Naive B cell (primary cell): Measurements from ENCODE around the gene GDF2. TPM values are rescaled to one million over a fixed set of nuclear protein-coding genes. Genes with fewer than 3 reads are reported as not detected.

ENCODE experiments used
- ATAC-seq, 2 donors: fragments of 150-1000 bp; cut with Tn5 transposase; 2 replicates each; pipeline ENCODE4 v1.10.0; 2021; ENCODE audit warnings: low read depth in 2 of 2, mild to moderate bottlenecking in 2 of 2, moderate library complexity in 2 of 2
- DNase-seq: peaks from one replicate; pipeline ENCODE4 v3.0.0; 2022
- H3K27ac Mint-ChIP-seq, 6 donors: one replicate each; pipeline ENCODE4 v1.8.0; 2020 to 2022; ENCODE audit warnings: mild to moderate bottlenecking in 6 of 6, mixed read lengths in 6 of 6, moderate library complexity in 5 of 6, inconsistent platforms in 2 of 6
- H3K27me3 Mint-ChIP-seq, 3 donors: one replicate each; pipeline ENCODE4 v1.8.0; 2021 to 2022; ENCODE audit warnings: mixed read lengths in 3 of 3, mild to moderate bottlenecking in 1 of 3
- H3K36me3 Mint-ChIP-seq, 2 donors: one replicate each; pipeline ENCODE4 v1.8.0; 2020 to 2022; ENCODE audit warnings: mixed read lengths in 2 of 2, inconsistent platforms in 1 of 2, mild to moderate bottlenecking in 1 of 2
- H3K4me1 Mint-ChIP-seq, 3 donors: one replicate each; pipeline ENCODE4 v1.8.0; 2020 to 2022; ENCODE audit warnings: mixed read lengths in 3 of 3, inconsistent platforms in 1 of 3, mild to moderate bottlenecking in 1 of 3, moderate library complexity in 1 of 3
- H3K4me3 Mint-ChIP-seq, 8 donors: one replicate each; pipeline ENCODE4 v1.8.0; 2020 to 2022; ENCODE audit warnings: mild to moderate bottlenecking in 8 of 8, mixed read lengths in 8 of 8, moderate library complexity in 8 of 8, inconsistent platforms in 2 of 8
- H3K9me3 Mint-ChIP-seq, 7 donors: one replicate each; pipeline ENCODE4 v1.8.0; 2020 to 2022; ENCODE audit warnings: mixed read lengths in 7 of 7, mild to moderate bottlenecking in 5 of 7, inconsistent platforms in 2 of 7, moderate library complexity in 1 of 7
- polyA plus RNA-seq, 6 donors: library from polyadenylated mRNA; unstranded; fragments of 300-500 nt; fragmentation: Illumina TruSeq; gene quantifications; one replicate each; pipeline ENCODE4 v1.2.3, GENCODE V29; 2021; ENCODE audit warnings: low read depth in 6 of 6

Gene GDF2
- polyA plus RNA-seq, 6 donors from 2014 or later = not detected

GRCh38 chr10:47286116-47286505 is 36.1 kb upstream of the GDF2 start:
- H3K36me3 Mint-ChIP-seq = no peaks in the 10 kb centered on the region
- H3K27me3 Mint-ChIP-seq = no peaks in the 10 kb centered on the region
- peak overlapping the region in 3 of 6 donors; percentile 46 to 80 (median 70) for H3K27ac Mint-ChIP-seq
- ATAC-seq (no peak), DNase-seq (no peak)
- no peak overlapping the region for H3K4me3 Mint-ChIP-seq
- peaks cover 22 to 31% (median 29%) of the 10 kb centered on the region in 3 donors for H3K4me1 Mint-ChIP-seq
- no peaks in the 10 kb centered on the region for H3K9me3 Mint-ChIP-seq

DNA sequence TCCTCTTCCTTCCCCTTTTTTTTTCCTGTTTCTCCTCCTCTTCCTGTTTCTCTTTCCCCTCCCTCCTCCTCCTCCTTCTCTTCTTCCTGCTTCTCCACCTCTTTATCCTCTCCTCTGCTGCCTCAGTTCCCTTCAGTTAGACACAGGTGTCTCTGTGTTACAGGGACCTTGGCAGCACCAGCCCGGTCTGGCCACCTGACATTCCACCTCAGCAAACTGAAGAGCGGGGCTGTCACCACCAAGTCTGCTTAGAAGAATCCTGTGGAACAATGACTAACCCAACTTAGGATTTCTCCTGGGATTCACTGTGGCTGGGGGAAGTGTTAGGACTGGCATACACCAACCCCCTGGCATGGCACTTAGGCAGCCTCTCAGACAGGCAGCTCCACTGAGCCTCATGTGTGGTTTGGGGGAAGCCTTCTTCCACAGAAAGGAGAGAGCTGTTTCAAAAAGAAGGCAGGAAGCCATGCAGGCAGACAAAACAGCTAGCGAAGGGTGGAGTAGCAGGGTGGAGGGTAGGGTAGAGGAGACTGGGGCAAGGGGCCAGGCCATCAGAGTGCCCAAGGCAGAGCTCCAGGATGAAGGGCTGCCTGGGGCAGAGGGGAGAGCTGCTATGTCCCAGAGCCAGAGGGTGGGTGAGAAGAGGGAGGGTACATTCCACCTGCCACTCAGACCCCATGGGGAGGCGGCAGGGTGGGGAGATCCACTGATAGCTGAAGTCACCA is 35.5 kb upstream of the GDF2 start:
- no peak for DNase-seq
- Mint-ChIP-seq H3K27me3 (no peaks in the 10 kb centered on the region), H3K36me3 (no peaks in the 10 kb centered on the region), H3K27ac (peak overlapping the region in 4 of 6 donors; percentile 1 to 79 (median 56)), H3K9me3 (no peaks in the 10 kb centered on the region), H3K4me3 (peak overlapping the region in 1 of 8 donors; percentile 23), H3K4me1 (peaks cover 22 to 27% (median 23%) of the 10 kb centered on the region in 3 donors)
- ATAC-seq = no peak

GRCh38 chr10:47287365-47287802 is 34.9 kb upstream of the GDF2 start:
- H3K4me3 Mint-ChIP-seq = peak overlapping the region in 1 of 8 donors; percentile 29
- H3K27me3 Mint-ChIP-seq = no peaks in the 10 kb centered on the region
- no peak for ATAC-seq
- H3K36me3 Mint-ChIP-seq = no peaks in the 10 kb centered on the region
- no peak for DNase-seq
- H3K27ac Mint-ChIP-seq = no peak overlapping the region
- H3K9me3 Mint-ChIP-seq = no peaks in the 10 kb centered on the region
- H3K4me1 Mint-ChIP-seq = peaks cover 18 to 20% (median 19%) of the 10 kb centered on the region in 3 donors

DNA sequence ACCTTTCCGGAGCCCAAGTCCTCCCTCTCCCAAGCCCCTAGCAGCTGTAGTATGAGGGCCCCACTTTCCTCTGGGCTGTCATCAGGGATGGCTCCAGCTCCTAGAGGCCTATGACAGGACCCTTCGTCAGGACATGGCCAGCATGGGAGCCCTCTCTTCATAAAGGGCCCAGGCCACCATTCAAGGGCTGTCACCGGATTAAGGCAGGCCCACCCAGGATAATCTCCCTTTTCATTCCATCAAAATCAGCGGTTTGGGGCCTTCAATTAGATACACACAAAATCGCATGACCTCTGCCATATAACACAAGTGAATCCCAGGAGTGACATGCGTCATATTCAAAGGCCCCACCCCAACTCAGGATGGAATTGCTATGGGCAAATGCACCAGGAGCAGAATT is 34.4 kb upstream of the GDF2 start:
- Mint-ChIP-seq H3K9me3 (no peaks in the 10 kb centered on the region), H3K4me1 (peaks cover 16 to 20% (median 17%) of the 10 kb centered on the region in 3 donors), H3K27ac (no peak overlapping the region), H3K27me3 (no peaks in the 10 kb centered on the region), H3K4me3 (no peak overlapping the region), H3K36me3 (no peaks in the 10 kb centered on the region)
- DNase-seq (no peak), ATAC-seq (no peak)

DNA sequence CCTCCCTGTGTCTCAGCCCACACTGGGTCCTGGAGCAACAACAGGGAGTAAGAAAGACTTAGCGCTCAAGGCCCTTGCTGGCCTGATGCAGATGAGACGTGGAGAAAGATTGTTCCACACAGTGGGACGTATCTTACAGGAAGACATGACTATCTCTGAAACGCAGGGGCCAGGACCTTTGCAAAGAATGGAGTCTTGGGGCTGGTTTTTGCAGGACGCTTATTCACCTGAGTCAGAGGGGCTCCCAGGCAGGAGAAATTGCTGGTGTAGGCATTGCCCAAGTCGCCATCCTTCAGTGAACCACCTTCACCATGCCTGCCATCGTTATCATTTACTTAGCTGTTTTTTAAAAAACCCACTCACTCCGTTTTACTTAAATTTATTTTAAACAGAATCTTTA is 34.0 kb upstream of the GDF2 start:
- H3K36me3 Mint-ChIP-seq = no peaks in the 10 kb centered on the region
- no peaks in the 10 kb centered on the region for H3K9me3 Mint-ChIP-seq
- peaks cover 16 to 20% (median 17%) of the 10 kb centered on the region in 3 donors for H3K4me1 Mint-ChIP-seq
- DNase-seq = no peak
- H3K27me3 Mint-ChIP-seq = peaks cover 0 to 1% (median 0%) of the 10 kb centered on the region in 3 donors
- H3K4me3 Mint-ChIP-seq = no peak overlapping the region
- H3K27ac Mint-ChIP-seq = no peak overlapping the region
- no peak for ATAC-seq

GRCh38 chr10:47288916-47289495 is 33.2 kb upstream of the GDF2 start:
- H3K9me3 Mint-ChIP-seq = no peaks in the 10 kb centered on the region
- H3K27ac Mint-ChIP-seq = no peak overlapping the region
- H3K36me3 Mint-ChIP-seq = no peaks in the 10 kb centered on the region
- peaks cover 16 to 20% (median 17%) of the 10 kb centered on the region in 3 donors for H3K4me1 Mint-ChIP-seq
- DNase-seq (no peak), ATAC-seq (no peak)
- H3K27me3 Mint-ChIP-seq = peaks cover 6 to 9% (median 8%) of the 10 kb centered on the region in 3 donors
- H3K4me3 Mint-ChIP-seq = no peak overlapping the region

- H3K27ac Mint-ChIP-seq = no peak overlapping the region
- H3K4me1 Mint-ChIP-seq = peaks cover 13 to 17% (median 16%) of the 10 kb centered on the region in 3 donors
- no peaks in the 10 kb centered on the region for H3K36me3 Mint-ChIP-seq
- no peaks in the 10 kb centered on the region for H3K9me3 Mint-ChIP-seq
- peaks cover 8 to 18% (median 17%) of the 10 kb centered on the region in 3 donors for H3K27me3 Mint-ChIP-seq
- no peak for DNase-seq
- H3K4me3 Mint-ChIP-seq = no peak overlapping the region
- ATAC-seq = no peak
Observed at GRCh38 chr10:47289921-47290320, 32.3 kb upstream of the GDF2 start.

DNA sequence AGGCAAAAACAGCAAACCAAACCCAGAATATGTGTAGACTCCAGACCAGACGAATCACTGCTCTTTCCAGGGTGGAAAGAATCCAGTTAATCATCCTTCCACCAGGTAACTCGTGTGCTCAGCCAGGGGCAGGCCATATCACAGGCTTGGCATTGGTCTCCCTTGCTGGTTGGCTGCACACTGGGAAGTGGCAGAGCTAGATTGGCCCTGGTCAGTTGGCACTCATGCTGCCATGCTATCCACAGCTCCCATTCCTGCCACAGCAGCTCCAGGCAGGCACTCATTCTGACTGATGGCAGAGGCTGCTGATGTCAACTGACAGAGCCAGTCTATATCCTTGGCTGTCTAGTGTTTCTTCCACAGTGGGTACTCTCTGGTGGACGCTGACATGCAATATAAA is 31.9 kb upstream of the GDF2 start:
- ATAC-seq (no peak), DNase-seq (no peak)
- no peaks in the 10 kb centered on the region for H3K36me3 Mint-ChIP-seq
- no peak overlapping the region for H3K4me3 Mint-ChIP-seq
- H3K9me3 Mint-ChIP-seq = no peaks in the 10 kb centered on the region
- H3K27me3 Mint-ChIP-seq = peaks cover 13 to 22% (median 21%) of the 10 kb centered on the region in 3 donors
- H3K4me1 Mint-ChIP-seq = peaks cover 13 to 15% (median 15%) of the 10 kb centered on the region in 3 donors
- peak overlapping the region in 1 of 6 donors; percentile 34 for H3K27ac Mint-ChIP-seq

DNA sequence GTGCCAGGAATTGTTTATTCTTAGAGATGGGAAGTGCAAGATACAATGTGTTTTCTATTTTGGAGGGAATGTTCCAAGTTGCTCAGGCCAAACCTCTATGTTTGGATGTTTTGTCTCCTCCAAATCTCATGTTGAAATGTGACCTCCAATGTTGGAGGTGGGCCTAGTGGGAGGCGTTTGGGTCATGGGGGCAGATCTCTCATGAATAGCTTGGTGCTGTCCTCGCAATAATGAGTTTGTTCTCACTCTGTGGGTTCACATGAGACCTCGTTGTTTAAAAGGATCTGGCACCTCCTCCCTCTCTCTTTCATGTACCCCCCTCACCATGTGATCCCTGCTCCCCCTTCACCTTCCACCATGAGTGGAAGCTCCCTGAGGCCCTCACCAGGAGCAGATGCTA is 30.6 kb upstream of the GDF2 start:
- ATAC-seq = no peak
- no peaks in the 10 kb centered on the region for H3K9me3 Mint-ChIP-seq
- no peak for DNase-seq
- no peaks in the 10 kb centered on the region for H3K36me3 Mint-ChIP-seq
- no peak overlapping the region for H3K4me3 Mint-ChIP-seq
- peaks cover under 1 to 2% (median 1%) of the 10 kb centered on the region in 3 donors for H3K4me1 Mint-ChIP-seq
- H3K27ac Mint-ChIP-seq = peak overlapping the region in 1 of 6 donors; percentile 73
- peaks cover 23 to 36% (median 34%) of the 10 kb centered on the region in 3 donors for H3K27me3 Mint-ChIP-seq

DNA sequence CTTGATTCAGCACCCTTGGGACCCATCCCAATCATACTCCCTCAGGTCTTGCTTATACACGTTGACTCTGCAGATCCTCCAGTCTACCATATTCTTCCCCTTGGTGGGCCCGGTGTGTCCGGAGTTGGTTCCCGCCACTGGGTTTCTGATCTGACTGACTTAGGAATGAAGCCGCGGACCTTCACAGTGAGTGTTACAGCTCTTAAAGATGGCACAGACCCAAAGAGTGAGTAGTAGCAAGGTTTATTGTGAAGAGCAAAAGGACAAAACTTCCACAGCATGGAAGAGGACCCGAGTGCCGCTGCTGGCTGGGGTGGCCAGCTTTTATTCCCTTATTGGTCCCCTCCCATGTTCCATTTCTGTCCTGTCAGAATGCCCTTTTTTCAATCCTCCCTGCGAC is 28.2 kb upstream of the GDF2 start:
- peaks cover 34 to 50% (median 40%) of the 10 kb centered on the region in 3 donors for H3K27me3 Mint-ChIP-seq
- no peaks in the 10 kb centered on the region for H3K9me3 Mint-ChIP-seq
- no peaks in the 10 kb centered on the region for H3K36me3 Mint-ChIP-seq
- ATAC-seq (no peak), DNase-seq (no peak)
- H3K4me3 Mint-ChIP-seq = no peak overlapping the region
- H3K4me1 Mint-ChIP-seq = no peaks in the 10 kb centered on the region
- H3K27ac Mint-ChIP-seq = peak overlapping the region in 1 of 6 donors; percentile 71

DNA sequence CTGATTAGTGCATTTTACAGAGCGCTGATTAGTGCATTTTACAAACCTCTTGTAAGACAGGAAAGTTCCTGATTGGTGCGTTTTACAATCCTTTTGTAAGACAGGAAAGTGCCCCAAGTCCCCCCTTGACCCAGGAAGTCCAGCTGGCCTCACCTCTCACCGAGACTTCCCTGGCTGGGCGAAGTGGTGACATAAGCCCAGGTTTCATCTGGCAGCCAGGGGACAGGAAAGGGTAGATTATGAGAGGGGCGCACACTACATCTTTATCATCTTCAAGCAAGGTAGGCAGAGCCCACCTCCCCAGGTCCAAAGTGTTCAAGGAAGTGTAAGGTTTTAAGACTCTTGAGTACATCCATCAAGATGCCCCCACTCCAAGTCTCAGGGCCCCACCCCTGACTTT is 27.8 kb upstream of the GDF2 start:
- H3K9me3 Mint-ChIP-seq = no peaks in the 10 kb centered on the region
- H3K27me3 Mint-ChIP-seq = peaks cover 38 to 53% (median 45%) of the 10 kb centered on the region in 3 donors
- no peaks in the 10 kb centered on the region for H3K36me3 Mint-ChIP-seq
- H3K4me1 Mint-ChIP-seq = peaks cover 0 to 2% (median 0%) of the 10 kb centered on the region in 3 donors
- ATAC-seq = no peak
- no peak for DNase-seq
- H3K4me3 Mint-ChIP-seq = no peak overlapping the region
- H3K27ac Mint-ChIP-seq = no peak overlapping the region

DNA sequence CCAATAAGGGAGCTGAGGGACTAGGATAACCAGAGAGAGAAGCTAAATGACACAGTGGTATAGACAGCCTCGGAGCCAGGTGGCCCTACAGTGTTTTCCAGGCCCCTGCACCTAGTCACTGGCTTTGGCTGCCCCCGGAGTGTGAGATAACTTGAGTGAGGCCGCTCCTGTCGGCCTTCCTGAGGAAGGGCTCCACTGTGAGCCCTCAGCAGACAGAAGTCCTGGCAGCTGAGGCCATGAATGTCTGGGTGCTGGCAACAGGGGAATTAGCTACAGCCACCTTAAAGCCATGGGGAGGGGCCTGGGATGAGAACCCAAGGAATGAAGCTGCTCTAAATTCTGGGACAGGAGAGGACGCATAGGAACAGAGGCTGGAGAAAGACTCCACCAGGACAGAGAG is 26.8 kb upstream of the GDF2 start:
- Mint-ChIP-seq H3K27ac (peak overlapping the region in 1 of 6 donors; percentile 38), H3K4me1 (peaks cover 0 to 5% (median 0%) of the 10 kb centered on the region in 3 donors), H3K9me3 (no peaks in the 10 kb centered on the region), H3K4me3 (no peak overlapping the region), H3K36me3 (no peaks in the 10 kb centered on the region), H3K27me3 (peaks cover 42 to 55% (median 47%) of the 10 kb centered on the region in 3 donors)
- DNase-seq = no peak
- ATAC-seq = no peak

DNA sequence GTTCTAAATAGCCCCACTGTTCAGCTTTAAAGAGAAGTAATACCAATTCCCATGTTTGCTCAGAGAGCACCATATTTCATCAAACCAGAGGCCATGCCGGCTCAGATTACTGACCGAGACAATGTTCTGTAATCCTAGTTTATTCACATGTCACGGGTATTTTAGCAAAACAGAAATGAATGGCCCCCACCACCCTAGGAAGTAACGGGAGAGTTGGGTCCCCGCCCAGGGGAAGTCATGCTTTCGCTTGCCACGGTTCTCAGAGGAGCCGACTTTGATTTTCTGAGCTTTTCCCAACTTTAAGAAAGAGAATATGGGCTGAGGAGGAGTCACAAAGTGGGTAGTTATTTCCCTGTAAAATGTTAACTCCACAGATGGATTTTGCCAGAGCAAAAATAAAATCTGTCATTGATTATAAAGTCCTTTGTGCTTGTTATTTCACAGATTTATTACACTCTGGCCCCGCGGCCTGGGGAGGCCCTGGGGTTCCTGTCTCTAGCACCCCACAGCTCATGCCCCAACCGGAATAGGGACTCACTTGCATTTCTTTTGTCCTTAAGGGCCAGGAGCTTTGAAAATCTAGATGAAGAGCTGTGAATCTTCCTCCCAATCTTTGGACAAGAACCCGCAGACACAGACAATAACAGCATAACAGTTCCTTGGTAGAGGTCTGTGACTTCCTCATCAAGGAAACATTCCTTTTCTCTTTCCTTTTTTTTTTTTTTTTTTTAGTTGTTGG is 25.9 kb upstream of the GDF2 start:
- Mint-ChIP-seq H3K4me3 (no peak overlapping the region), H3K27me3 (peaks cover 46 to 64% (median 56%) of the 10 kb centered on the region in 3 donors), H3K36me3 (peaks cover 0 to 7% of the 10 kb centered on the region in 2 donors), H3K4me1 (peaks cover 5 to 8% (median 5%) of the 10 kb centered on the region in 3 donors), H3K27ac (no peak overlapping the region), H3K9me3 (no peaks in the 10 kb centered on the region)
- DNase-seq (no peak), ATAC-seq (no peak)
